Upper lobe of left lung (tissue), 6 donors: ENCODE results near the gene RTBDN. TPM values are rescaled to one million over a fixed set of nuclear protein-coding genes. Genes with fewer than 3 reads are reported as not detected.
"Not testable (repeated sequence)": the region's sequence is repeated elsewhere in the genome, so short reads cannot be mapped to it uniquely, and the experiment has no call there.

Experiments used
- ATAC-seq, 2 donors: fragments of 200-7000 bp; cut with Tn5 transposase; one replicate each; pipeline ENCODE4 v1.9.1; 2022; ENCODE audit warnings: mild to moderate bottlenecking in 2 of 2, moderate library complexity in 2 of 2; ENCODE audit not compliant: low FRiP score in 2 of 2
- DNase-seq, 2 donors: peaks; one replicate each; pipeline ENCODE4 v3.0.0-alpha.2; 2019 to 2020
- H3K27ac ChIP-seq, 4 donors: fragments of 200-600 bp; sonication (generic); one replicate each; pipeline ENCODE4 v1.5.1; 2016 to 2019
- H3K27me3 ChIP-seq, 4 donors: fragments of 200-600 bp; sonication (generic); one replicate each; pipeline ENCODE4 v1.5.1; 2017 to 2019
- H3K36me3 ChIP-seq, 4 donors: fragments of 200-600 bp; sonication (generic); one replicate each; pipeline ENCODE4 v1.5.1; 2016 to 2019
- H3K4me1 ChIP-seq, 4 donors: fragments of 200-600 bp; sonication (generic); one replicate each; pipeline ENCODE4 v1.5.1; 2018 to 2019
- H3K4me3 ChIP-seq, 4 donors: fragments of 200-600 bp; sonication (generic); one replicate each; pipeline ENCODE4 v1.5.1; 2017 to 2019; ENCODE audit warnings: mild to moderate bottlenecking in 2 of 4, moderate library complexity in 1 of 4
- H3K9me3 ChIP-seq, 4 donors: fragments of 200-600 bp; sonication (generic); one replicate each; pipeline ENCODE4 v1.5.1; 2018 to 2019
- EP300 ChIP-seq, 4 donors: sonication (generic); formaldehyde crosslinking; IDR thresholded peaks; one replicate each; pipeline ENCODE4 v1.5.1; 2017; ENCODE audit warnings: antibody characterized with exemption in 4 of 4, control low read depth in 2 of 4
- POLR2A ChIP-seq, 4 donors: fragments of 450-650 bp; IDR thresholded peaks; one replicate each; pipeline ENCODE4 v1.5.1; 2016 to 2017; ENCODE audit warnings: antibody characterized with exemption in 4 of 4, mild to moderate bottlenecking in 2 of 4
- POLR2AphosphoS5 ChIP-seq, 2 donors: sonication (generic); formaldehyde crosslinking; IDR thresholded peaks; one replicate each; pipeline ENCODE4 v1.5.1; 2017; ENCODE audit warnings: antibody characterized with exemption in 2 of 2
- WGBS, 2 donors: methylation state at CpG; one replicate each; pipeline ENCODE4 v1.1.5; 2017 to 2018; 5-methylcytosine and 5-hydroxymethylcytosine counted together
- total RNA-seq, 6 donors: library from RNA; depleted of rRNA in 4 of 6; stranded (reverse); fragments of >200 nt in 4 of 6; gene quantifications; one replicate each; pipeline versions ENCODE4 v1.1.0 to v1.2.1, GENCODE V29; 2016 to 2021
- TF ChIP-seq, protein P1 (sequence below), 6 experiments: fragments of 450-650 bp in 4 of 6; fragments of 200-600 bp in 2 of 6; sonication (generic) in 2 of 6; IDR thresholded peaks; one replicate each; pipeline ENCODE4 v1.5.1; 2016 to 2019; ENCODE audit warnings: antibody characterized with exemption in 6 of 6
- donor health status: DM: no; HTN: no; CAD: no; lungs with moderate emphysema.
- donor health status: DM: no; HTN: yes; CAD: no; lungs with severe emphysema.

The RTBDN gene
- total RNA-seq, 6 donors from 2014 or later, result not detected

- no peak for ATAC-seq
Measured at GRCh38 chr19:12825254-12826131, 8.9 kb downstream of the RTBDN start.

GRCh38 chr19:12821761-12822160 is 12.6 kb downstream of the RTBDN start:
- no peaks in the 10 kb centered on the region for H3K36me3 ChIP-seq
- H3K9me3 ChIP-seq, result no peaks in the 10 kb centered on the region
- H3K4me3 ChIP-seq, result no peak overlapping the region
- no peak overlapping the region for H3K27ac ChIP-seq
- DNase-seq, result no peak
- no peak for ATAC-seq
- WGBS, 2 donors, result 86 to 89% methylated on average over 2 of the region's 2 CpGs
- TF ChIP-seq, protein P1, sequence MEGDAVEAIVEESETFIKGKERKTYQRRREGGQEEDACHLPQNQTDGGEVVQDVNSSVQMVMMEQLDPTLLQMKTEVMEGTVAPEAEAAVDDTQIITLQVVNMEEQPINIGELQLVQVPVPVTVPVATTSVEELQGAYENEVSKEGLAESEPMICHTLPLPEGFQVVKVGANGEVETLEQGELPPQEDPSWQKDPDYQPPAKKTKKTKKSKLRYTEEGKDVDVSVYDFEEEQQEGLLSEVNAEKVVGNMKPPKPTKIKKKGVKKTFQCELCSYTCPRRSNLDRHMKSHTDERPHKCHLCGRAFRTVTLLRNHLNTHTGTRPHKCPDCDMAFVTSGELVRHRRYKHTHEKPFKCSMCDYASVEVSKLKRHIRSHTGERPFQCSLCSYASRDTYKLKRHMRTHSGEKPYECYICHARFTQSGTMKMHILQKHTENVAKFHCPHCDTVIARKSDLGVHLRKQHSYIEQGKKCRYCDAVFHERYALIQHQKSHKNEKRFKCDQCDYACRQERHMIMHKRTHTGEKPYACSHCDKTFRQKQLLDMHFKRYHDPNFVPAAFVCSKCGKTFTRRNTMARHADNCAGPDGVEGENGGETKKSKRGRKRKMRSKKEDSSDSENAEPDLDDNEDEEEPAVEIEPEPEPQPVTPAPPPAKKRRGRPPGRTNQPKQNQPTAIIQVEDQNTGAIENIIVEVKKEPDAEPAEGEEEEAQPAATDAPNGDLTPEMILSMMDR (IDR thresholded peaks at IDR 0.05), result no peak
- TF ChIP-seq POLR2AphosphoS5 (IDR thresholded peaks at IDR 0.05) (no peak), EP300 (IDR thresholded peaks at IDR 0.05) (no peak), POLR2A (IDR thresholded peaks at IDR 0.05) (no peak)
- H3K27me3 ChIP-seq, result peaks cover 0 to 13% (median 1%) of the 10 kb centered on the region in 4 donors
- peaks cover 4 to 8% (median 5%) of the 10 kb centered on the region in 4 donors for H3K4me1 ChIP-seq

More at GRCh38 chr19:12825254-12826131, 8.9 kb downstream of the RTBDN start:
- H3K27me3 ChIP-seq, result peaks cover 0 to 23% (median 7%) of the 10 kb centered on the region in 4 donors
- no peak for TF ChIP-seq POLR2A (IDR thresholded peaks at IDR 0.05)
- TF ChIP-seq, protein P1 (IDR thresholded peaks at IDR 0.05), result peak in 1 of 6 experiments; percentile 15
- WGBS, 2 donors, result 6 to 9% methylated on average over 33 to 38 of the region's 46 CpGs
- H3K9me3 ChIP-seq, result no peaks in the 10 kb centered on the region
- no peaks in the 10 kb centered on the region for H3K36me3 ChIP-seq
- peaks cover 4 to 14% (median 9%) of the 10 kb centered on the region in 4 donors for H3K4me1 ChIP-seq
- peak in 1 of 2 donors; percentile 85 for DNase-seq
- H3K27ac ChIP-seq, result no peak overlapping the region
- H3K4me3 ChIP-seq, result peak overlapping the region in 1 of 4 donors; percentile 17

DNA sequence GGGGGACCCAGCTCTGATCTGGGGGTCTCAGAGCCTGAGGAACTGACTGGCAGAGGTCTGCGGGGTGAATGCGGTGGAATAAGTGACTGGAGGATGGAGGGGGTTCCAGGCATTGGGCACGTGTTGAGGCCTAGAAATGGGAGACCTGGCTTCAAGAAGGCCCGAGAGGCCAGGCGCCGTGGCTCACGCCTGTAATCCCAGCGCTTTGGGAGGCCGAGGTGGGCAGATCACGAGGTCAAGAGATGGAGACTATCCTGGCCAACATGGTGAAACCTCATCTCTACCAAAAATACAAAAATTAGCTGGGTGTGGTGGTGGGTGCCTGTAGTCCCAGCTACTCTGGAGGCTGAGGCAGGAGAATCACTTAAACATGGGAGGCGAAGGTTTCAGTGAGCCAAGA is 16.6 kb downstream of the RTBDN start:
- H3K4me3 ChIP-seq, H3K27ac ChIP-seq, H3K27me3 ChIP-seq, ATAC-seq, H3K9me3 ChIP-seq, H3K4me1 ChIP-seq: not testable (repeated sequence)
- peaks cover 0 to 16% (median 5%) of the 10 kb centered on the region in 4 donors for H3K36me3 ChIP-seq
- DNase-seq, result peak in 1 of 2 donors; percentile 50
- 94 to 95% methylated on average over 11 of the region's 11 CpGs for WGBS, 2 donors

GRCh38 chr19:12817188-12817587 is 17.2 kb downstream of the RTBDN start:
- H3K27me3 ChIP-seq, DNase-seq, H3K27ac ChIP-seq, H3K4me3 ChIP-seq, H3K9me3 ChIP-seq, H3K4me1 ChIP-seq, ATAC-seq: not testable (repeated sequence)
- 94 to 95% methylated on average over 6 of the region's 6 CpGs for WGBS, 2 donors
- H3K36me3 ChIP-seq, result peaks cover 0 to 19% (median 5%) of the 10 kb centered on the region in 4 donors

DNA sequence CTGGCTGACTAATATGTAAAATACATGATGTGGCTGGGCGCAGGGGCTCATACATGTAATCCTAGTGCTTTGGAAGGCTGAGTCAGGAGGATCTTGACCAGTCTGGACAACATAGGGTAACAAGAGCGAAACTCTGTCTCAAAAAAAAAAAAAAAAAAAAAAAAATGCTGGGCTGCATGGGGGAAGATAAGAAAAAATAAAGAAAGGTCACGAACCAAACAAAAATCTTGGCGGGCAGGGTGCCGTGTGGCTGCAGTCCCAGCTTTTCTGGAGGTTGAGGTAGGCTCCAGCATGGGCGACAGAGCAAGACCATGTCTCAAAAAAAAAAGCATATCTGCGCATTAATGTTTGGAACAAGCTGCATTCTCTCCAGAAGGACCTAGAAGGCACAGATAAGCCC is 19.3 kb downstream of the RTBDN start:
- Histone ChIP-seq H3K4me3 (no peak overlapping the region), H3K27ac (no peak overlapping the region), H3K27me3 (no peaks in the 10 kb centered on the region), H3K9me3 (no peaks in the 10 kb centered on the region), H3K4me1 (no peaks in the 10 kb centered on the region), H3K36me3 (peaks cover 0 to 19% (median 8%) of the 10 kb centered on the region in 4 donors)
- TF ChIP-seq EP300 (IDR thresholded peaks at IDR 0.05), result no peak
- TF ChIP-seq POLR2AphosphoS5 (IDR thresholded peaks at IDR 0.05), result no peak
- no peak for TF ChIP-seq POLR2A (IDR thresholded peaks at IDR 0.05)
- TF ChIP-seq, protein P1 (IDR thresholded peaks at IDR 0.05), result no peak
- no peak for DNase-seq
- WGBS, 2 donors, result 93 to 94% methylated on average over 7 of the region's 7 CpGs
- ATAC-seq, result no peak
